ENCODE results near the gene PROS1.
"Not testable (repeated sequence)": the region's sequence is repeated elsewhere in the genome, so short reads cannot be mapped to it uniquely, and the experiment has no call there.

- not testable (repeated sequence) for TF ChIP-seq EP300, POLR2AphosphoS5 (IDR thresholded peaks at IDR 0.05)
Observed at GRCh38 chr3:93913623-93914022, 60.1 kb downstream of the PROS1 start.

Measured in suprapubic skin (tissue), 4 donors.